K562 (cell line): ENCODE measurements around the gene ITGB3BP. TPM values are rescaled to one million over a fixed set of nuclear protein-coding genes. Genes with fewer than 3 reads are reported as not detected.
A peak's percentile ranks its signal among the peaks of the same experiment; 100 is the strongest.

Source experiments
- ATAC-seq: fragments of 200-7000 bp; cut with Tn5 transposase; 3 replicates; pipeline ENCODE4 v1.9.1; 2020; ENCODE audit warnings: moderate library complexity
- BruUV-seq: library from RNA; stranded (reverse); fragments of 400-500 nt; replicated peaks from 2 replicates; lab custom pipeline; 2021; lab: Mats Ljungman, UMichigan
- CTCF ChIA-PET: fragments of 300-600 bp; formaldehyde crosslinking; extraction: SDS; loops from one replicate; lab custom pipeline; 2021; ENCODE audit warnings: low intra/inter-chr PET ratio; lab: Yijun Ruan, JAX
- POLR2A ChIA-PET: fragments of 300-600, 350-650 bp; sonication (Branson Sonifier 250); formaldehyde crosslinking; extraction: SDS; loops from one replicate; lab custom pipeline; 2021; ENCODE audit warnings: antibody characterized with exemption, inconsistent platforms; lab: Yijun Ruan, JAX
- DNase-seq, 4 experiments: peaks; one replicate each; pipeline versions ENCODE4 v3.0.0 to v3.0.0-alpha.2; 2011 to 2018; ENCODE audit warnings: low spot score in 3 of 4, mixed read lengths in 3 of 4; ENCODE audit errors: extremely low read depth in 1 of 4
- FAIRE-seq: peaks from 2 replicates; lab custom pipeline; 2011; peaks lifted over from hg19 to GRCh38; lab: Jason Lieb, UNC
- H2AFZ ChIP-seq: 2 replicates; pipeline ENCODE4 v1.6.0; 2011; ENCODE audit warnings: low read depth, low read length, control low read depth, inconsistent platforms
- H3K27ac ChIP-seq: fragments of 200-600 bp; 3 replicates; pipeline ENCODE4 v1.8.0; 2011; ENCODE audit warnings: low read depth, mild to moderate bottlenecking, control low read depth, inconsistent platforms, low read length, moderate library complexity, mixed read lengths; ENCODE audit errors: extremely low read depth
- H3K27me3 ChIP-seq, 2 experiments: fragments of 300-600 bp in 1 of 2; 2 replicates in 1 of 2; 3 replicates in 1 of 2; pipeline versions ENCODE4 v1.6.0 to v1.8.0; 2011; ENCODE audit warnings: inconsistent platforms in 2 of 2, low read length in 2 of 2, mild to moderate bottlenecking in 1 of 2, mixed read lengths in 1 of 2, moderate library complexity in 1 of 2; ENCODE audit not compliant: control insufficient read depth in 2 of 2, insufficient read depth in 2 of 2
- H3K36me3 ChIP-seq: fragments of 300-600 bp; 3 replicates; pipeline ENCODE4 v1.8.0; 2011; ENCODE audit warnings: mild to moderate bottlenecking, low read length, inconsistent platforms; ENCODE audit not compliant: control insufficient read depth, insufficient read depth
- H3K4me1 ChIP-seq, 2 experiments: fragments of 200-600 bp in 1 of 2; replicated peaks in 1 of 2; 2 replicates in 1 of 2; 3 replicates in 1 of 2; pipeline versions ENCODE4 v1.5.1 to v1.8.0; 2011; ENCODE audit warnings: inconsistent platforms in 2 of 2, low read length in 2 of 2, mild to moderate bottlenecking in 1 of 2, mixed read lengths in 1 of 2, moderate library complexity in 1 of 2; ENCODE audit not compliant: control insufficient read depth in 2 of 2, insufficient read depth in 2 of 2
- H3K4me2 ChIP-seq: 2 replicates; pipeline ENCODE4 v1.6.1; 2011; ENCODE audit warnings: low read length, control low read depth, inconsistent platforms, mixed read lengths; ENCODE audit not compliant: insufficient read depth
- H3K4me3 ChIP-seq: fragments of 200-600 bp; sonication (generic), shearing (Covaris generic); 2 replicates; pipeline ENCODE4 v1.5.1; 2016; ENCODE audit warnings: control low read depth, inconsistent platforms
- H3K79me2 ChIP-seq: fragments of 200-600 bp; 3 replicates; pipeline ENCODE4 v1.8.0; 2011; ENCODE audit warnings: low read length, inconsistent platforms; ENCODE audit not compliant: control insufficient read depth, insufficient read depth
- H3K9ac ChIP-seq, 2 experiments: 2 replicates each; pipeline versions ENCODE4 v1.6.0 to v1.6.1; 2011; ENCODE audit warnings: low read depth in 2 of 2, low read length in 2 of 2, control low read depth in 1 of 2, inconsistent platforms in 1 of 2, mild to moderate bottlenecking in 1 of 2, mixed read lengths in 1 of 2; ENCODE audit not compliant: insufficient read depth in 1 of 2
- H3K9me1 ChIP-seq: one replicate; pipeline ENCODE4 v1.6.0; 2011; ENCODE audit warnings: inconsistent platforms, mild to moderate bottlenecking, low read length, moderate library complexity; ENCODE audit not compliant: control insufficient read depth, insufficient read depth
- H3K9me3 ChIP-seq: replicated peaks from 2 replicates; pipeline ENCODE4 v1.5.1; 2011; ENCODE audit warnings: low read depth, low read length, inconsistent platforms; ENCODE audit not compliant: control insufficient read depth, insufficient read depth
- H4K20me1 ChIP-seq: replicated peaks from 2 replicates; pipeline ENCODE4 v1.6.1; 2011; ENCODE audit warnings: low read length, inconsistent platforms, mixed read lengths; ENCODE audit not compliant: control insufficient read depth, insufficient read depth
- EP400 ChIP-seq: fragments of 450-650 bp; IDR thresholded peaks from 2 replicates; pipeline ENCODE4 v1.6.1; 2017; ENCODE audit warnings: antibody characterized with exemption, mild to moderate bottlenecking, moderate library complexity
- FOXK1 ChIP-seq: sonication (generic); formaldehyde crosslinking; IDR thresholded peaks from 2 replicates; pipeline ENCODE4 v1.8.0; 2022; ENCODE audit warnings: missing genetic modification reagents, mild to moderate bottlenecking, borderline replicate concordance
- LCOR ChIP-seq: sonication (generic); formaldehyde crosslinking; IDR thresholded peaks from 2 replicates; pipeline ENCODE4 v1.8.0; 2022; ENCODE audit warnings: mild to moderate bottlenecking, missing genetic modification reagents
- NR4A1 ChIP-seq, 2 experiments: fragments of 250-450 bp in 1 of 2; fragments of 450-650 bp in 1 of 2; sonication (Bioruptor Pico) in 1 of 2; IDR thresholded peaks; 2 replicates each; pipeline versions ENCODE4 v1.4.0 to v1.6.1; 2016 to 2020; ENCODE audit warnings: mild to moderate bottlenecking in 2 of 2, missing compliant biosample characterization in 1 of 2, missing genetic modification characterization in 1 of 2, moderate library complexity in 1 of 2
- PML ChIP-seq: IDR thresholded peaks from 2 replicates; pipeline ENCODE4 v1.6.1; 2012; ENCODE audit warnings: low read length, inconsistent platforms
- RAD51 ChIP-seq: fragments of 450-650 bp; IDR thresholded peaks from 2 replicates; pipeline ENCODE4 v1.7.1; 2016; ENCODE audit warnings: low read depth, mild to moderate bottlenecking, borderline replicate concordance
- SAFB ChIP-seq: fragments of 200-400 bp; formaldehyde crosslinking; IDR thresholded peaks from 2 replicates; pipeline ENCODE4 v1.6.1; 2017; ENCODE audit warnings: low read depth, low read length, borderline replicate concordance
- SMARCA5 ChIP-seq: fragments of 450-650 bp; IDR thresholded peaks from 2 replicates; pipeline ENCODE4 v1.6.1; 2016
- STAT6 ChIP-seq: sonication (generic); formaldehyde crosslinking; IDR thresholded peaks from 2 replicates; pipeline ENCODE4 v1.8.1; 2023; ENCODE audit warnings: mild to moderate bottlenecking, missing genetic modification reagents
- ZC3H11A ChIP-seq: IDR thresholded peaks from 2 replicates; pipeline ENCODE4 v1.6.1; 2012; ENCODE audit warnings: low read depth, low read length, improper control_type of control experiment
- ZKSCAN8 ChIP-seq: fragments of 200-800 bp; sonication (Bioruptor generic); IDR thresholded peaks from 2 replicates; pipeline ENCODE4 v1.6.1; 2016; ENCODE audit warnings: missing genetic modification characterization, missing compliant biosample characterization
- ZNF134 ChIP-seq: fragments of 250-450 bp; sonication (Bioruptor Pico); conservative IDR thresholded peaks from 2 replicates; pipeline ENCODE4 v1.4.0; 2020
- ZNF197 ChIP-seq: fragments of 200-800 bp; sonication (Bioruptor generic); IDR thresholded peaks from 2 replicates; pipeline ENCODE4 v1.6.1; 2016; ENCODE audit warnings: low read depth, missing genetic modification characterization, missing compliant biosample characterization
- ZNF589 ChIP-seq: fragments of 200-800 bp; sonication (Bioruptor generic); IDR thresholded peaks from 2 replicates; pipeline ENCODE4 v1.6.1; 2016; ENCODE audit warnings: low read depth, missing genetic modification characterization, missing compliant biosample characterization
- in situ Hi-C: fragments of 300-500 bp; cut with MboI; formaldehyde crosslinking; loops from 4 replicates; pipeline ENCODE4 v1.15.0; 2018; ENCODE audit warnings: inconsistent platforms, mixed read lengths
- intact Hi-C: fragments of 100-400 bp; cut with micrococcal nuclease; formaldehyde crosslinking; loops from 2 replicates; pipeline ENCODE4 v1.14.2; 2022
- polyA plus RNA-seq, 8 experiments: library from polyadenylated mRNA; depleted of rRNA in 4 of 8; stranded (reverse) in 5 of 8; unstranded in 3 of 8; fragments of >200 nt; fragmentation: Nextera tagmentation in 2 of 8; fragmentation: Illumina TruSeq in 1 of 8; extraction: Ambion mirVana in 2 of 8; extraction: Trizol in 1 of 8; gene quantifications; 2 replicates each; pipeline versions ENCODE4 v1.2.1 to v1.2.3, GENCODE V29; 2011 to 2014; ENCODE audit warnings: inconsistent platforms in 1 of 8, missing spikeins in 1 of 8
- total RNA-seq, 7 experiments: library from RNA; depleted of rRNA in 6 of 7; stranded (reverse); fragments of >200 nt in 6 of 7; fragmentation: Illumina TruSeq in 2 of 7; extraction: Trizol in 2 of 7; gene quantifications; 2 replicates each; pipeline versions ENCODE4 v1.2.1 to v1.2.3, GENCODE V29; 2011 to 2021; ENCODE audit warnings: low replicate concordance in 1 of 7
- TF ChIP-seq, protein P1 (sequence below): fragments of 250-450 bp; sonication (Bioruptor Pico); IDR thresholded peaks from 2 replicates; pipeline ENCODE4 v1.8.0; 2022; ENCODE audit warnings: moderate library complexity, mild to moderate bottlenecking, inconsistent platforms

The ITGB3BP gene
- total and polyA plus RNA-seq, 9 of the 15 experiments (the other 6 are each of a cell fraction or from before 2014, with no cell fraction given) = 62.8 to 151 (median 110) TPM

DNA sequence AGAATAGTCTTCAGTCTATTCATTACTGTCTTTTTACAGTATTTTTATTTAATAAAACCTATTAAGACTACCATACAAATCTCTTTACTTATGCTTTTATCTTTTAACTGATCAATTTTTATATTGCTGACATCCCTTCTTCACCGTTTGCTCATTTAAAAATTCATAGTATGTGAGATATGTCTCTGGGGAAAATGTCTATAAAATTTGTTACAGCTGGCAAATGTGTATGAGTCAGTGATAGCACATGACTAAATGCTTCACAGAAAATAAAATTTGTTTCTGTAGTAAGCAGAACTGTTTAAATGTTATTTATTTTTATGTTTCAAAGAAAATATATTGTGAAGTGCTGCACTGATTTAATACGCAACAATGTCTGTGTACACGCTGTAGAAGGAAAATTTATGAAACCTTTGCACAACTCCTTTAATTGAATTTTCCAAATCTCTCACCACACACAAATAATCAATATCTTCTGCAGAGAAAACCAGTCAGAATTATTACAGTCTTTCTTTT, 74.2 kb downstream of the ITGB3BP start (continued):
- TF ChIP-seq, protein P1, sequence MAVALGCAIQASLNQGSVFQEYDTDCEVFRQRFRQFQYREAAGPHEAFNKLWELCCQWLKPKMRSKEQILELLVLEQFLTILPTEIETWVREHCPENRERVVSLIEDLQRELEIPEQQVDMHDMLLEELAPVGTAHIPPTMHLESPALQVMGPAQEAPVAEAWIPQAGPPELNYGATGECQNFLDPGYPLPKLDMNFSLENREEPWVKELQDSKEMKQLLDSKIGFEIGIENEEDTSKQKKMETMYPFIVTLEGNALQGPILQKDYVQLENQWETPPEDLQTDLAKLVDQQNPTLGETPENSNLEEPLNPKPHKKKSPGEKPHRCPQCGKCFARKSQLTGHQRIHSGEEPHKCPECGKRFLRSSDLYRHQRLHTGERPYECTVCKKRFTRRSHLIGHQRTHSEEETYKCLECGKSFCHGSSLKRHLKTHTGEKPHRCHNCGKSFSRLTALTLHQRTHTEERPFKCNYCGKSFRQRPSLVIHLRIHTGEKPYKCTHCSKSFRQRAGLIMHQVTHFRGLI (CRISPR knock-in tag) = no peak
- TF ChIP-seq NR4A1 (CRISPR knock-in tag; IDR thresholded peaks at IDR 0.05) (no peak), NR4A1 (tag; IDR thresholded peaks at IDR 0.05) (no peak)

DNA sequence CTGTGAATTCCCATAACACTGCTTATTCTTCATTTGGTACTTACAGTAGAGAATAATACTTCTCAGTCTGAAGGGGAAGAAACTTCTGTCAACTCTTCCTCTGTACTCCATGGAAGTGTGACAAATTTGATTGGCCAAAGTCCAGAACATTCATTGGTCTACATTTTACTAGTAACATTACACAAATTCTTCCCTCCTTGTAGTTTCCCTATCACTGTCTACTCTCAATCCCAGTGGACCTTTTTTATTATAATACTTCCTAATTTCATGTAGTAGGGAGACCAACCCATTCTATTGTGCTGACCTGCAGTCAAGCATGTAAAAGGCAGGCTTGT, 80.9 kb downstream of the ITGB3BP start:
- DNase-seq (no peak), ATAC-seq (peak; percentile 26; the same call in 2 of the 3 replicates), FAIRE-seq (no peak)
- H3K79me2 ChIP-seq = no peaks in the 10 kb centered on the region
- ChIA-PET POLR2A (no interaction called here), CTCF (interaction anchor here (0.6 to 1.5 kb wide), 4 partner anchors 114 to 208 kb away, joined by 3 to 8 read pairs (median 4); no protein-coding TSS in a partner anchor)
- no peaks in the 10 kb centered on the region for H3K9me3 ChIP-seq
- peaks cover 8% of the 10 kb centered on the region; the same call in 2 of the 3 replicates for H3K36me3 ChIP-seq
- BruUV-seq = no TSS peak
- H4K20me1 ChIP-seq = no peaks in the 10 kb centered on the region
- no peak overlapping the region for H3K4me3 ChIP-seq
- intact Hi-C loops = loop anchor here (5.0 kb wide), 1 partner anchor 480 kb away; no protein-coding TSS in a partner anchor
- H3K9ac ChIP-seq = no peak overlapping the region
- H3K4me2 ChIP-seq = no peak overlapping the region
- no peaks in the 10 kb centered on the region for H3K9me1 ChIP-seq
- H3K4me1 ChIP-seq = no peaks in the 10 kb centered on the region
- no peak overlapping the region for H3K27ac ChIP-seq
- H3K27me3 ChIP-seq = no peaks in the 10 kb centered on the region
- no peak overlapping the region for H2AFZ ChIP-seq
- in situ Hi-C loops = loop anchor here (5.0 kb wide), 1 partner anchor 125 kb away; no protein-coding TSS in a partner anchor
- TF ChIP-seq RAD51 = no peak
- TF ChIP-seq SAFB = no peak
- no peak for TF ChIP-seq LCOR (CRISPR knock-in tag)
- TF ChIP-seq ZNF589 (CRISPR knock-in tag) = no peak
- TF ChIP-seq ZKSCAN8 (CRISPR knock-in tag) = no peak
- TF ChIP-seq FOXK1 (CRISPR knock-in tag) = no peak
- TF ChIP-seq SMARCA5 = no peak
- no peak for TF ChIP-seq ZNF197 (CRISPR knock-in tag)
- TF ChIP-seq PML = no peak
- TF ChIP-seq ZNF134 (CRISPR knock-in tag) = no peak
- no peak for TF ChIP-seq ZC3H11A
- no peak for TF ChIP-seq EP400
- no peak for TF ChIP-seq STAT6
- TF ChIP-seq, all 486 proteins: peak for 0
